Activated naive CD8-positive, alpha-beta T cell treated with anti-CD3 and anti-CD28 coated beads for 36 hours (primary cell): ENCODE measurements around the gene PROSER3. TPM values are rescaled to one million over a fixed set of nuclear protein-coding genes. Genes with fewer than 3 reads are reported as not detected.

Source experiments
- DNase-seq: peaks from one replicate; pipeline ENCODE4 v3.0.0; 2021
- H3K27ac Mint-ChIP-seq: one replicate; pipeline ENCODE4 v1.8.0; 2022; ENCODE audit warnings: mild to moderate bottlenecking, moderate library complexity, mixed read lengths
- H3K27me3 Mint-ChIP-seq: one replicate; pipeline ENCODE4 v1.8.0; 2022; ENCODE audit warnings: mild to moderate bottlenecking, mixed read lengths
- H3K36me3 Mint-ChIP-seq: one replicate; pipeline ENCODE4 v1.8.0; 2021; ENCODE audit warnings: mild to moderate bottlenecking, mixed read lengths
- H3K4me1 Mint-ChIP-seq: one replicate; pipeline ENCODE4 v1.8.0; 2021; ENCODE audit warnings: mixed read lengths
- H3K4me3 Mint-ChIP-seq: one replicate; pipeline ENCODE4 v1.8.0; 2022; ENCODE audit warnings: mild to moderate bottlenecking, moderate library complexity, mixed read lengths
- H3K9me3 Mint-ChIP-seq: one replicate; pipeline ENCODE4 v1.8.0; 2022; ENCODE audit warnings: mixed read lengths
- total RNA-seq, 2 experiments: library from RNA; stranded (reverse); gene quantifications; one replicate each; pipeline ENCODE4 v1.2.3, GENCODE V29; 2021

The PROSER3 gene
- total RNA-seq, 2 experiments from 2014 or later: 29.9 to 33.3 TPM

DNA sequence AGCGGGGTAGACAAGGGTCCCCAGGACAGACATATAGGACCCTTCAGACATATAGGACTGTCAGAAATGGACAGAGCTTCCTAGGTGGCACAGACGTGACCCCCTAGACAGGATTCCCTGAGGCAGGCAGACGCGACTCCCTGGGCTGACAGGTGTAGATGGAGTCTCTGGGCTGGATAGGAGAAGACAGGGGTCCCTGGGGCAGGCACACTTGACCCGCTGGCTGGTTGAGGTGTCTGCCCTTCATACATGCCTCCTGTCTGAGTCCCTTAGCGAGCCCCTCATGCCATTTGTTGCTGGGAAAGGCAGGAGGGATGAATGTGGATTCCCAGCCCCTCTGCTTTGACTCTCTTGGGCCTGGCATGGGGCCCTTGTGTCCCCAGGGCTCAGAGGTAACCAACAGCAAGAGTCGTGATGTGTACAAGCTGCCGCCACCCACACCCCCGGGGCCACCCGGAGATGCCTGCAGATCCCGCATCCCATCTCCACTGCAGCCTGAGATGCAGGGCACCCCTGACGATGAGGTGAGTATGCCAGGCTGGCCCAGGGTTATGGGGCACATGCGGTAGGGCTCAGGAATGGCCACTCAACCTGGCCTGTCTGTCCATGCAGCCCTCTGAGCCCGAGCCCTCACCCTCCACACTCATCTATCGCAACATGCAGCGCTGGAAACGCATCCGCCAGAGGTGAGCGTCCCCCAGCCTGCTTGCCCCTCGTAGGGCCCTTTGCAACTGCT is 4.2 kb upstream of the PROSER3 start:
- H3K9me3 Mint-ChIP-seq: no peaks in the 10 kb centered on the region
- no peak overlapping the region for H3K27ac Mint-ChIP-seq
- H3K4me3 Mint-ChIP-seq: no peak overlapping the region
- no peak for DNase-seq
- peaks cover 20% of the 10 kb centered on the region for H3K36me3 Mint-ChIP-seq
- peaks cover 26% of the 10 kb centered on the region for H3K4me1 Mint-ChIP-seq
- H3K27me3 Mint-ChIP-seq: peaks cover 17% of the 10 kb centered on the region

DNA sequence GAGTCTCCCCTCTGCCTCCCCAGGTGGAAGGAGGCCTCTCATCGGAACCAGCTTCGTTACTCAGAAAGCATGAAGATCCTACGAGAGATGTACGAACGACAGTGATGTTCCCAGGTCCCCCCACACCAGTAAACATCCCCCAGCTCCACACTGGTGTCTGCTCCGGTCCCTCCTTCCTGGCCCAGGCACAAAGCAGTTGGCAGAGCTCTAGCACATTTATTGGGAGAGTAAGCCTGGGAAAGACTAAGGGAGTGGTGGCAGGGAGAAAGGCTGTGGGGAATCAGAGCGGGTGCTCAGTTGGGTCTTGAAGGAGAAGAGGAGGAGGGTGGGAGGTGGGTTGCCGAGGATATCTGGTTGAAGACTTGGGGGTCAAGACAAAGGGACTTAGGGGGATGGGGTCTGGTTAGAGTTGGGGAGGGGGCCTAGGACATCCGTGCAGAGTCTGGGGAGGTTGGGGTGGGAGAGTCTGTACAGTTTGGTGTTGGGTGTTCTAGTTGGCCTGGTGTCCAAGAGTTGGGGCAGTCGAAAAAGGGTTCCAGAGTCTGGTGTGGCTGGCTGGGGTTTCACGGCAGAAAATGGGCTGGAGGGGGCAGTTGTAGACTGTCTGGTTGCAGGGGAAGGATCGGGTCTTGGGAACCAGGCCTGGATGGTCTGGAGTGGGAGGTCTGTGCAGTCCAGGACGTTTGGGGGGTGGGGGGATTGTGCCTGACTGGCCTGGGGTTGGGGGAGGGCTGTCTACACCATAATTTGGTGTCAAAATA is 3.4 kb upstream of the PROSER3 start:
- peak overlapping the region; percentile 22 for H3K27ac Mint-ChIP-seq
- H3K9me3 Mint-ChIP-seq: no peaks in the 10 kb centered on the region
- DNase-seq: no peak
- peaks cover 20% of the 10 kb centered on the region for H3K36me3 Mint-ChIP-seq
- H3K27me3 Mint-ChIP-seq: peaks cover 17% of the 10 kb centered on the region
- no peak overlapping the region for H3K4me3 Mint-ChIP-seq
- H3K4me1 Mint-ChIP-seq: peaks cover 26% of the 10 kb centered on the region

DNA sequence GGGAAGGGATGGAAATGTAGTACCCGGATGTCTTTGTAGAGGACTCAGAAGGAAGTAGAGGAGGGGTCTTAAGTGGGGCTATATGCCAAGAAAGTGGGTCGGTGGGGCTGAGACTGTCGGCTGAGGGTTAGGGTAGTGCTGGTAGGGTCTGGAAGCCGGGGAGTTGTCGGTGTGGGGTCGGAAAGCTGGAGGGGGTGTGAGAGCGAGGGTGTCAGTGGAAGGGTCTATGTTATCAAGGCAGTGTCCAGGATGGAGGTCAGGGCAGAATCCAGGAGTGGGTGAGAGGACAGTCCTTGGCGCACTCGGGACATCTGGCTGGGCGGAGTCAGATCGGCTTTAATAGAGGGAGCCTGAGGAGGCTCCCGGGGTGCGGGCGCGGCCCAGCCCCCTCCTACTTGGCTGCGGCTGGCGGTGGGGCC is 2.8 kb upstream of the PROSER3 start:
- Mint-ChIP-seq H3K27ac (no peak overlapping the region), H3K4me3 (peak overlapping the region; percentile 27), H3K4me1 (peaks cover 23% of the 10 kb centered on the region), H3K36me3 (peaks cover 23% of the 10 kb centered on the region), H3K9me3 (no peaks in the 10 kb centered on the region), H3K27me3 (peaks cover 17% of the 10 kb centered on the region)
- no peak for DNase-seq

DNA sequence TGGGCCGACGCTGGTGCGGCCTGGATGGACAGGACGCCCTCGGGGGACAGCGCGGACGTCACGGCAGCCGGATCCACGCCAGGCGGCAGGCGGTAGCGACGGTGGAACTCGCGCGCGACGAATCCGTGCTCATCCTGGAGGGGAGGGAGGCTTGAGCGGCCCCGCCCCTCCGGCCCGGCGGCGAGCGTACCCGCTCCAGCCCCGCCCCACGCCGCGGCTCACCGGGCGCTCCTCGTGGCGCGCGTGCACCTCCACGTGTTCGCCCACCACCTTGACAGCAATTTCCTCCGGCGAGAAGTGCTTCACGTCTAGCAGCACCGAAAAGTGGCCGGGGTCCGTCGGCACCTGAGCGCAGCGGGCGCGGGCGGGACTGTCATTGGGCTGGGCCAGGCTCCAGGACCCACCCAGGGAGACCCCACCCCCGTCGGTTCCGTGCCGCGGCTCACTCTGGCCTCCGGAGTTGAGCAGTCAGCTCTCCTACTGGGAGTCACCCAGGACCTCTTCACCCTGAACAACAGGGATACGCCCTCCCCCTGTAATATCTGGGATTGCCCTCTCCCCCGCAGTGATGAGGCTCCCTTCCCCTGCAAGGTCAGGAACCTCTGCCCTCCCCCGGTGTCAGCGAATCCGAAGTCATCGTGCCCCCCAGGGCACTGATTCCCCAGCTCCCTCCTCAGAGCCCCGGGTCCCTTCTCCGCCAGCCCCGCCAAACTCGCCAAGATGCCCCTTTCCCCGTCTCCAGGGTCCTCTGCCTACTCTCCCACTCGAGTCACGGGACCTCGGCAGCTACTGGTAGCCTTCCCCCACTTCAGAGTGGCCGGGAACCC is 2.2 kb upstream of the PROSER3 start:
- Mint-ChIP-seq H3K9me3 (no peaks in the 10 kb centered on the region), H3K36me3 (peaks cover 24% of the 10 kb centered on the region), H3K27ac (peak overlapping the region; percentile 54), H3K4me3 (peak overlapping the region; percentile 53), H3K4me1 (peaks cover 21% of the 10 kb centered on the region), H3K27me3 (peaks cover 17% of the 10 kb centered on the region)
- DNase-seq: peak; percentile 69

GRCh38 chr19:35756377-35757230 is 1.4 kb upstream of the PROSER3 start, which contains the start of gene HSPB6:
TSS of gene HSPB6 (minus strand) at chr19:35757029. CDS start at chr19:35757008, 21 bp downstream.
- Mint-ChIP-seq H3K36me3 (peaks cover 27% of the 10 kb centered on the region), H3K4me3 (peak within 1 kb of the TSS; percentile 83), H3K27ac (peak within 1 kb of the TSS; percentile 82), H3K4me1 (peaks cover 21% of the 10 kb centered on the region), H3K27me3 (peaks cover 17% of the 10 kb centered on the region), H3K9me3 (no peaks in the 10 kb centered on the region)
- DNase-seq: no peak

DNA sequence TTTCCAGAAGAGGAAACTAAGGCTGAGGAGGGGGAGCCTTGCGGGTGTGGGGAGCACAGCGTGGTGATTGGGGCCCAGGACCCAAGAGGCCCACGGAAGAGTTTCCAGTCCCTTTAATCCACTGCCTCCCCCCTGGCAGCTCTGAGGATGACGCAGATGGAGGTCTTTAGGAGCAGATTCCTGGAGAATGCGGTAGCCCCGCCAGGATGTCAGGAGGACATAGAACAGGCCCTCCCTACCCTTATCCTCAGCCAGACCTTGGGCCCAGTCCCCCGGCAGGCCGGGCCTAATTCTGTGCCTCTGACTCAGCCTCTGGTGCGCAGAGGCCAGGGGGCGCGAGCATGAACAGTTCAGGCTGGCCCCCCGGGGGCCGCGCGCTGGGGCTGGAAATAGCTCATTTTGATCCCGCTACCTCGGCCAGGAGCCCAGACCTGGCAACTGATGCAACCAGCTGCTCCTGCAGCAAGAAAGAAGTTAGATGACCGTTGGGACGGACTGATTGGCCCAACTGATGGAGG is 686 bp upstream of the PROSER3 start:
- Mint-ChIP-seq H3K36me3 (peaks cover 32% of the 10 kb centered on the region), H3K9me3 (no peaks in the 10 kb centered on the region), H3K4me3 (peak overlapping the region; percentile 83), H3K27me3 (peaks cover 17% of the 10 kb centered on the region), H3K27ac (peak overlapping the region; percentile 82), H3K4me1 (peaks cover 21% of the 10 kb centered on the region)
- peak; percentile 63 for DNase-seq

DNA sequence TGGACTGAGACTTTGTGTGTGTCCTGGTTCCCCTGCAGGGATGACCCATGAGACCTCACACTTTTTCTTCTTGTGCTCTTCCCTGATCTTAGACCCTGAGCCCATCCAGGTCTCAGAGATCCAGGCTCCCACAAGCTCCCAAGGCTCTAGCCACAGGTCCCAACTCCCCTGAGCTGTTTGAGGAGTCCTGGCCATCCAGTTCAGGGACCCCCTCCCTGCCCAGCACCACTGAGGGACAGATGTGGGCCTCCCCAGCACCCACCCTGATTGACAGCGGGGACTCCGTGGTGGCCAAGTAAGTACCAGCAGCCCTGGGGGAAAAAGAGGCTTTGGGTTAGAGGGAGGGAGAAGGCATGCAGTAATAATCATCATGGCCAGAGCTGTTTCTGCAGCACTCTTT is 1.7 kb downstream of the PROSER3 start:
- DNase-seq: no peak
- Mint-ChIP-seq H3K4me3 (peak overlapping the region; percentile 63), H3K27me3 (peaks cover 16% of the 10 kb centered on the region), H3K36me3 (peaks cover 26% of the 10 kb centered on the region), H3K27ac (no peak overlapping the region), H3K4me1 (peaks cover 21% of the 10 kb centered on the region), H3K9me3 (no peaks in the 10 kb centered on the region)

DNA sequence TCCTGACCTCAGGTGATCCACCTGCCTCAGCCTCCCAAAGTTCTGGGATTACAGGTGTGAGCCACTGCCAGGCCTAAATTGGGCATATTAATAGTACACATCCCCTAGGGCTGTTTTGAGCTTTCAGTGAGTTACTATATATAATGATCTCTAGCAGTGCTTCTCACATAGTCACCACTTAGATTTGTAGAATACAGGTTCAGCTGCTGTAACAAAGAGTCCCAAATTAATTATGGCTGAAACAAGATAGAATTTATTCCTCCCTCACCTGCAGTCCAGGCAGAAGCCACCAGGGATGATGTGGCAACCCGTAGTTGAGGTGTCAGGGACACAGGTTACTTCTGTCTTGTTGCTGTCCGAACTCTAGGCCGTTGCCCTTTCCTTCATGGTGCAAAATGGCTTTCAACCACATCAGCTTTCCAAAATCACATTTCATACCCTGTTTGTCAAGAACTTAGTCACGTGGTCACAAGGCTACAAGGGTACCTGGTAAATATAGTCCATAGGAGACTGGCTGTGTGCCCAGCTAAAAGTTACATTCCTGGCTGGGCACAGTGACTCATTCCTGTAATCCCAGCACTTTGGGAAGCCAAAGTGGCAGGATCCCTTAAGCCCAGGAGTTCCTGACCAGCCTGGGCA is 2.9 kb downstream of the PROSER3 start:
- no peak overlapping the region for H3K4me3 Mint-ChIP-seq
- peaks cover 18% of the 10 kb centered on the region for H3K4me1 Mint-ChIP-seq
- no peak for DNase-seq
- H3K27ac Mint-ChIP-seq: no peak overlapping the region
- H3K36me3 Mint-ChIP-seq: peaks cover 22% of the 10 kb centered on the region
- H3K27me3 Mint-ChIP-seq: peaks cover 10% of the 10 kb centered on the region
- no peaks in the 10 kb centered on the region for H3K9me3 Mint-ChIP-seq

- Mint-ChIP-seq H3K27ac (no peak overlapping the region), H3K36me3 (peaks cover 16% of the 10 kb centered on the region)
Measured at GRCh38 chr19:35764432-35765315, 6.7 kb downstream of the PROSER3 start.

GRCh38 chr19:35766571-35767104 is 8.7 kb downstream of the PROSER3 start:
- DNase-seq: no peak
- Mint-ChIP-seq H3K36me3 (peaks cover 10% of the 10 kb centered on the region), H3K4me1 (no peaks in the 10 kb centered on the region), H3K27ac (no peak overlapping the region), H3K9me3 (no peaks in the 10 kb centered on the region), H3K4me3 (no peak overlapping the region), H3K27me3 (no peaks in the 10 kb centered on the region)

More at GRCh38 chr19:35764432-35765315, 6.7 kb downstream of the PROSER3 start:
- no peaks in the 10 kb centered on the region for H3K27me3 Mint-ChIP-seq
- no peaks in the 10 kb centered on the region for H3K9me3 Mint-ChIP-seq
- peaks cover 2% of the 10 kb centered on the region for H3K4me1 Mint-ChIP-seq
- no peak overlapping the region for H3K4me3 Mint-ChIP-seq
- DNase-seq: no peak

GRCh38 chr19:35767288-35768081 is 9.5 kb downstream of the PROSER3 start:
- H3K27ac Mint-ChIP-seq: no peak overlapping the region
- no peaks in the 10 kb centered on the region for H3K27me3 Mint-ChIP-seq
- no peaks in the 10 kb centered on the region for H3K4me1 Mint-ChIP-seq
- peaks cover 4% of the 10 kb centered on the region for H3K36me3 Mint-ChIP-seq
- no peak overlapping the region for H3K4me3 Mint-ChIP-seq
- DNase-seq: no peak
- no peaks in the 10 kb centered on the region for H3K9me3 Mint-ChIP-seq

DNA sequence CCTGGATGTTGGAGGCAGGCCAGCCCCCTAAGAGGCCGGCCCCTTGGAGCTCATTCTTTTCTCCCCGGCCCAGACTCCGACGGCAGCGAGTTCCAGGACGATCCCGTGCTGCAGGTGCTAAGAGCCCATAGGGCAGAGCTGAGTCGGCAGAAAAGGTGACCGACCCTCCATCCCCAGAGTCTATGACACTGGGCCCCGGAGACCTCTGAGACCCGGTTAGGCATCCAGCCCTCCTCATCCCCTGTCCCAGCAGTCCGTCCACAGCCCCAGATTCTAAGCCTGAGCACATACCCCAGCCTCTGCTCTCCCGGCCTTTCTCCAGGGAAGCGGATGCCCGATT is 10.1 kb downstream of the PROSER3 start:
- Mint-ChIP-seq H3K4me1 (no peaks in the 10 kb centered on the region), H3K27me3 (no peaks in the 10 kb centered on the region), H3K9me3 (no peaks in the 10 kb centered on the region), H3K4me3 (no peak overlapping the region), H3K27ac (no peak overlapping the region), H3K36me3 (peaks cover 4% of the 10 kb centered on the region)
- DNase-seq: no peak
